Measurements from ENCODE around the gene CLCA1. TPM values are rescaled to one million over a fixed set of nuclear protein-coding genes. Genes with fewer than 3 reads are reported as not detected.

The CLCA1 gene
- total RNA-seq, 1 experiment from 2014 or later: 0.12 TPM

GRCh38 chr1:86441581-86441980 is 27.1 kb upstream of the CLCA1 start:
- Histone ChIP-seq H3K36me3 (ENCODE audit: control insufficient read depth in 1 of 2, insufficient read depth in 2 of 2, low read length in 2 of 2) (no peaks in the 10 kb centered on the region), H2AFZ (ENCODE audit: low read depth, low read length, poor library complexity, severe bottlenecking) (no peak overlapping the region), H3K9ac (ENCODE audit: low read length) (no peak overlapping the region), H3K4me2 (ENCODE audit: low read length) (no peak overlapping the region), H3K9me2 (ENCODE audit: insufficient read depth) (no peaks in the 10 kb centered on the region), H3K9me3 (ENCODE audit: control insufficient read depth in 1 of 2, insufficient read depth in 1 of 2, low read depth in 1 of 2, low read length in 2 of 2) (no peaks in the 10 kb centered on the region), H4K20me1 (ENCODE audit: insufficient read depth) (no peaks in the 10 kb centered on the region), H3K4me3 (replicated peaks in 1 of 2; ENCODE audit: low read depth in 1 of 2, low read length in 2 of 2) (no peak overlapping the region), H3K27ac (ENCODE audit: low read depth, low read length) (no peak overlapping the region), H3K79me2 (ENCODE audit: insufficient read depth, low read length) (no peaks in the 10 kb centered on the region), H3K27me3 (ENCODE audit: insufficient read depth, low read length) (no peaks in the 10 kb centered on the region), H3K4me1 (ENCODE audit: control insufficient read depth in 1 of 2, insufficient read depth in 2 of 2, low read length in 2 of 2) (no peaks in the 10 kb centered on the region)
- BruUV-seq (replicated peaks): no TSS peak
- RAD21 ChIA-PET (ENCODE audit: low non-redundant PET in 1 of 2, low total read pairs in 2 of 2, uncharacterized antibody in 2 of 2, unreplicated experiment in 2 of 2): no interaction called here
- intact Hi-C loops (cut with micrococcal nuclease): no loop called here
- POLR2A ChIA-PET: no interaction called here
- DNase-seq (ENCODE audit: low read depth, low spot score): no peak
- CTCF ChIA-PET: no interaction called here
- TF ChIP-seq, protein P1, sequence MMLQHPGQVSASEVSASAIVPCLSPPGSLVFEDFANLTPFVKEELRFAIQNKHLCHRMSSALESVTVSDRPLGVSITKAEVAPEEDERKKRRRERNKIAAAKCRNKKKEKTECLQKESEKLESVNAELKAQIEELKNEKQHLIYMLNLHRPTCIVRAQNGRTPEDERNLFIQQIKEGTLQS (IDR thresholded peaks at IDR 0.05): no peak
- no peak for TF ChIP-seq CEBPB (IDR thresholded peaks at IDR 0.05; ENCODE audit: low read depth)
- TF ChIP-seq TCF7L2 (IDR thresholded peaks at IDR 0.05; ENCODE audit: borderline replicate concordance, extremely low read depth, insufficient read depth, insufficient read length): no peak
- TF ChIP-seq RAD21 (IDR thresholded peaks at IDR 0.05; ENCODE audit: low read depth): no peak
- TF ChIP-seq MAX (IDR thresholded peaks at IDR 0.05): no peak
- no peak for TF ChIP-seq FOSL1 (IDR thresholded peaks at IDR 0.05; ENCODE audit: low read depth)
- no peak for TF ChIP-seq POLR2A (IDR thresholded peaks at IDR 0.05; ENCODE audit: borderline replicate concordance, extremely low read depth, insufficient read depth, insufficient read length)
- TF ChIP-seq EZH2 (IDR thresholded peaks at IDR 0.05): no peak
- no peak for TF ChIP-seq EGR1 (IDR thresholded peaks at IDR 0.05; ENCODE audit: low read depth)
- TF ChIP-seq, protein P2, sequence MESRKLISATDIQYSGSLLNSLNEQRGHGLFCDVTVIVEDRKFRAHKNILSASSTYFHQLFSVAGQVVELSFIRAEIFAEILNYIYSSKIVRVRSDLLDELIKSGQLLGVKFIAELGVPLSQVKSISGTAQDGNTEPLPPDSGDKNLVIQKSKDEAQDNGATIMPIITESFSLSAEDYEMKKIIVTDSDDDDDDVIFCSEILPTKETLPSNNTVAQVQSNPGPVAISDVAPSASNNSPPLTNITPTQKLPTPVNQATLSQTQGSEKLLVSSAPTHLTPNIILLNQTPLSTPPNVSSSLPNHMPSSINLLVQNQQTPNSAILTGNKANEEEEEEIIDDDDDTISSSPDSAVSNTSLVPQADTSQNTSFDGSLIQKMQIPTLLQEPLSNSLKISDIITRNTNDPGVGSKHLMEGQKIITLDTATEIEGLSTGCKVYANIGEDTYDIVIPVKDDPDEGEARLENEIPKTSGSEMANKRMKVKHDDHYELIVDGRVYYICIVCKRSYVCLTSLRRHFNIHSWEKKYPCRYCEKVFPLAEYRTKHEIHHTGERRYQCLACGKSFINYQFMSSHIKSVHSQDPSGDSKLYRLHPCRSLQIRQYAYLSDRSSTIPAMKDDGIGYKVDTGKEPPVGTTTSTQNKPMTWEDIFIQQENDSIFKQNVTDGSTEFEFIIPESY (IDR thresholded peaks at IDR 0.05; ENCODE audit: extremely low read depth, insufficient replicate concordance, low read length): no peak
- TF ChIP-seq SIN3A (IDR thresholded peaks at IDR 0.05; ENCODE audit: low read depth): no peak
- ATAC-seq: no peak
